ENCODE results near the gene LGR4.
"Not testable (repeated sequence)": the region's sequence is repeated elsewhere in the genome, so short reads cannot be mapped to it uniquely, and the experiment has no call there.

LGR4 gene

DNA sequence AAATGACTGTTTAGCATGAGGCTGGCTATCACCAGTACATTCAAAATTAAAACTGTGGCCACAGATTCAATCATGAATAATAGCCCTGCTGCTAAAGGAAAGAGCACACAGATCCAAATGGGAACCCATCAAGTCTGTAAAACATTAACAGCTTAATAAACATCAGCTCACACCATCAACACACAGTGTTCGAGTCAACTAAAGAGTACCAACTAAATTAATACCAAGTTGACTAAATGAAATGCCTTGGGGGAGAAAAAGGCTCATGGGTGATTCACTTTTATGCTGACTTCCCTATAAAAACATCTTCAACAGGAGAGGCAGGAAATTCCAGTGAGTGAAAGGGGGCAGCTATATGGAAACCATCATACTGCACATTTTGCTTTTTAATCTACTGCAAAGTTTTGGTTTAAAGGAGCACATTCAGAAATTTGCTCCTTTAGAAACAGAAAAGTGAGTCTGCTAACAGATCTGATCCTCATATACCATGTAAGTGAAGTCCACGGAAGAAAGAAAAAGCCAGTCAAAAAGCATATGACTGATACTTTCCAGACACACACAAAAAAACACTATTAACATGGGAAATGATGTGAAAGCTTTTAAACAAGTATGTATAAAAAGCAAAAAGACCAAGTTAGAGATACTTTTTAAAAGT lies 16.3 kb downstream of the LGR4 start:
- no peak for DNase-seq

DNA sequence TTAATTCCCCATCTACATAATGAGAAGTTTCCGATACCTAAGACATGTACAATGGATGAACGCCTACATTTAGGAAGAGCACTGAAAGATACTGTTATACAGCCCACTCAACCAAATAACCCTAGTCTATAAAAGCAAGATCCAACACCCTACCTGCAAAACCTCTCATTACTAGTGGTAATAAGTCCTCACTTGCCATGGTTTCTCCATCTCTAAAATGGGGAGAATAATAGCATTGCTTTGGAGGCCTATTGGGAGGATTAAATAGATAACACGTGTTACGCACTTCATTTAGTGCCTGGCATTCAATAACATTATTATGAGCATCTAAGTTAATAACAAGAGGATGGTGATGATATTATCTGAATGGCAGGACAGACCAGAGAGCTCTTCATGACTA lies 16.9 kb downstream of the LGR4 start:
- DNase-seq, result no peak

DNA sequence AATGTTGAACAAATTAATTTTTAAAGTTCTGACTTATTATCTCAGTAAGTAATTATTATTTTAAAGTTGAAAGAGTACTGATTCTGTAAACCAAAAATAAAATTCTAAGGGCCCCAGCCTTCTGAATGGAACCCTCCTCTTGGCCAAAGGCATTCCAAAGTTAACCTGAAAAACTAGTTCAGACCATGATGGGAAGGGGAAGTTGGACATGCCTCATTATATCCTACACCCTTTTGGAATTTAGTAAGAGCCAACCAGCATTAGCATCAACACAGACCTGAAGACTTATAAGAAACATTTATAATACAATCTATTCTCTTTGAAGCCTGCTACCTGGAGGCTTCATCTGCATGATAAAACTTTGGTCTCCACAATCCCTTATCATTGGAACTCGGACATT lies 18.9 kb downstream of the LGR4 start:
- no peak for DNase-seq

DNA sequence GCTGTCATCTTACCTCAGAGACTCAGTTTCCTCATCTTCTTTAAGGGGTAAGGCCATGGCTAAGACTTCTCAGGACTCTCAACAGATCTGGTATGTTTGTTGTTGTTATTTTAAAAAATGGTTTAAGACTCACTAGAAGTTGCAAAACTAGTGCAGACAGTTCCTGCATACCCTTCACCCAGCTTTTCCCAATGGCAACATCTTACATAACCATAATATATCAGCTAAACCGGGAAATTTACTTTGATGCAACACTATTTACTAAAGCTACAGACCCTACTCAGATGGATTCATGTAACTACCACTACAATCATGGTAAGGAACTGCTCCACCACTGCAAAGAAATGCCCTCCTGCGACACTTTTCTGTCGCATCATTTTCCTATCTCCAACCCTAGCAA lies 20.4 kb downstream of the LGR4 start:
- DNase-seq, result no peak

DNA sequence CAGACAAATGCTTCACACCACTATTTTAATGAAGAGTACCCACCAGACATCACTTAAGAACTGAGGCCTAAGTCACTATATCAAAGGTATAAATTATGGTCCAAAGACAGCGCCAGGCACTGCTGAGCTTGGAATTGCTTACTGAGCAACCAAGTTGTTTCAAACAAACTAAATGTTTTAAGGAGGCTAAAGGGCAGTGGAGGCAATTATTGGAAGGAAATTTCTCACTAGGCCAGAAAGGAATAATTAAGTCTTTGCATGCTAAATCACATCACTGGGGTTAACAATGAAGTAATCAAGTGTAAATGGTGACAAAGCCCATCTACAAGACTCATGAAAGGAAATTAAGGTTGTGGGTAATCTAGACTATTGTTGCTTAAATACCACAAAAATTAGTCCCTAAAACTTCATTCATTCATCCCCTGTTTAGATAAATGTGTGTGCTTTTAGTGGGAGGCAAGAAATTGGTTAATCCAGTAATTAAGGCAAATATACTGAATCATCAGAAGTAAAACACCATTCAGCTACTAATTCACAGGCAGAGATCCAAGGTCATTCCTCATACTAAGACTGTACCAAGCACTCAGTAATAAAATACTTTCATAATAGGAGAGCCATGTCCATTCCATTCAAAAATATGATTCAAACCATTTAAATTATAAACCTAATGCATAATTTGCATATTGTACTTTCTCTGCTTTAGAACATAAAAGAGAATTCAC lies 21.2 kb downstream of the LGR4 start:
- DNase-seq, result no peak

DNA sequence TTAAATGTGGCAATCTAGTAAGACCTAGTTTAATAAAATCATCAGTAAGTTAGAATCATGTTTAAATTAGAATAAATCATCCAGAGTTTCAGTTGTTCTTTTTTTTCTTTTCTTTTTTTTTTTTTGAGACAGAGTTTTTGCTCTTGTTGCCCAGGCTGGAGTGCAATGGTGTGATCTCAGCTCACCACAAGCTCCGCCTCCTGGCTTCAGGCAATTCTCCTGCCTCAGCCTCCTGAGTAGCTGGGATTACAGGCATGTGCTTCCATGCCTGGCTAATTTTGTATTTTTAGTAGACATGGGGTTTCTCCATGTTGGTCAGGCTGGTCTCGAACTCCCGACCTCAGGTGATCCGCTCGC lies 24.4 kb downstream of the LGR4 start:
- not testable (repeated sequence) for DNase-seq

DNA sequence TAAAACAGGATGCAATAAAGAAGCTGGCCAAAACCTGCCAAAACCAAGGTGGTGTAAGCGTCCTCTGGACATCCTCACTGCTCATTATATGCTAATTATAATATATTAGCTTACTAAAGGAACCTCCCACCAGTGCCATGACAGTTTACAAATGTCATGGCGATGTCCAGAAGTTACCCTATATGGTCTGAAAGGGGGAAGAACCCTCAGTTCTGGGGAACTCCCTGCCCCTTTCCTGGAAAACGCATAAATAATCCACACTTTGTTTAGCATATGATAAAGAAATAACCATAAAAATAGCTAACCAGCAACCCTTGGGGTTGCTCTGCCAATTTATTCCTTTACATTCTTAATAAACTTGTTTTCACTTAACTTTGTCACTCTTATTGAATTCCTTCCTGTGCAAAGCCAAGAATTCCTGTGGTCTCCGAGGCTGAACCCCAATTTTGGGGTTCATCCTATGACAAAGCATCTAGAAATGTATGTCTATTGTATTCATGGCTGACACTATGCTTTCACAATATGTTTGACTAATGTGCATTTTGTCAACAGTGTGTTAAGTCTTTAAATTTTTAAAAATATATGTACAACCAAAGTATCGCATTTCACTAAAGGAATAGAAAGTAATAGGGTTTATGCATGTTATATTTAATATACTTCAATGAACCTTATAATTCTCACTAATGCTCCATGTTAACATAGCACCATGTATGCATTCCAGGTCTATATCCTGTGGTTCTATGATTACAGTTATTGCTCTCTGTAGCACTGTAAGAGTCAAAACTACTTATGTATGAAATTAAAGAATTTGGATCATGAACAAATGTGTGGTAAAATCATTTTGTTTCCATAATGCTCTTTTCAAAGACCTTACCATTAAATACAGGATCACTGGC lies 25.1 kb downstream of the LGR4 start:
- no peak for DNase-seq

DNA sequence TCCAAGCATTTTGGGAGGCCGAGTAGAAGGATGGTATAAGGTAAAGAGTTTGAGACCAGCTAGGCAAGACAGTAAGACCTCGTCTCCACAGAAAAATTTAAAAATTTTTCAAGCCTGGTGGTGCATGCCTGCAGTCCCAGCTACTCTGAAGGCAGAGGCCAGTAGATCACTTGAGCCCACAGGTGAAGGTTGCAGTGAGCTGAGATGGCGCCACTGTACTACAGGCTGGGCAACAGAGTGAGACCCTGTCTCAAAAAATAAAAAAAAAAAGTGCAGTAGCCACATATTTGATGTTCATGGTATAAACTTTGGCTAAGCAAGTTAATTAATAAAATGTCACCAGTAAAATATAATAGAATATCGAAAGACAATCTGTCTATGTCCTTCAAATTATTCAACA lies 27.0 kb downstream of the LGR4 start:
- no peak for DNase-seq

DNA sequence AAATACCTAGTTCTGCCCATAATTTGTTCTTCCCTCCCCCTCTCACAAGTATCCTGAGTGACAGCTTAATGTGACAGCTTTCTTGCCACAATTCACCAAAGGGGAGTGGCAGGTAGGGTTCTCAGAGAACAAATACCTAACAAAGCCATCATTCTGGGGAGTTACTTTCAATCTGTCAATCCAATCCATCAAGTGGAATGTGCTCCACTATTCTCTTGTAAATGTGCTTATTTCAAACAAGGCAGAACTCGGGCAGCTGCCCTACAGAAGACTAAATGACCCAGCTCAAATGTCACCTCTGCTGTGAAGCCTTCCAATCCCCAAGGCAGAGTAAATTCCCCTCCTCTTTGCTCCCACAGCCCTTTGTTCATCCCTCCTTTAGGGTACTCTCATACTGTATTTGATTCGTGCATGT lies 27.8 kb downstream of the LGR4 start:
- no peak for DNase-seq

DNA sequence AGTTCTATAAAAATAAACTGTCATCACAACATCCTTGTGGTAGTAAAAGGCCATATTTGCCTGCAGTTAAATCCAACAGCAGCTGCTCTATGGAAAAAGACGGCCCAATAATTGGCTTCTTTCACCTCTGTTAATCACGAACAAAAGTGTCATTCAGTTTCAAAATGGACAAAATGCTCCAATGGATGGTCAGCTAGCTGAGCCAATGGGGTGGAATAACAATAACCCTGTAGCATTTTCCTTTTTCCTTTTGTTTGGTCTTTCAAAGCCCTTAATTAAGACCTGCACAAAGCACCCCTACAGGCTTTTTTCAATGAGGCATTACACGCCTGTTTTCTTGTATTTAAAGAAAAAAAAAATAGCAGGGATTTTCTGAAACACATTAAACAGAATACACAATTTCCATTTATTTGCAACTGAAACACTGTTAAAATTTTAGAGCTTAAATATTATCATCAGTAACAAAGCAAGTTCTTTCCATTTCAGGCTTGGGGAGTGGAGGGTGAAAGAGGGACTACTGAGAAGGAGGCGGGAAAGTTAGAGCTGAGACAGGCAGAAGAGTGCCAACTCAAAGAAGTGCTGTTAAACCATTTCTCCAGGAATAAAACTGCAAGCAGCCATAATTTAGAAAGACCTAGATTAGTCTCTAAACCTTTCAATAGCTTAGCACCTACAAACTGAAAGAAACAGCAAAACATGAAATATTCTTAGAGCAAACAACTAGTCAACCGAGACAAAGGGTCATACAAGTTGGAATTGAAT lies 28.7 kb downstream of the LGR4 start:
- no peak for DNase-seq

DNA sequence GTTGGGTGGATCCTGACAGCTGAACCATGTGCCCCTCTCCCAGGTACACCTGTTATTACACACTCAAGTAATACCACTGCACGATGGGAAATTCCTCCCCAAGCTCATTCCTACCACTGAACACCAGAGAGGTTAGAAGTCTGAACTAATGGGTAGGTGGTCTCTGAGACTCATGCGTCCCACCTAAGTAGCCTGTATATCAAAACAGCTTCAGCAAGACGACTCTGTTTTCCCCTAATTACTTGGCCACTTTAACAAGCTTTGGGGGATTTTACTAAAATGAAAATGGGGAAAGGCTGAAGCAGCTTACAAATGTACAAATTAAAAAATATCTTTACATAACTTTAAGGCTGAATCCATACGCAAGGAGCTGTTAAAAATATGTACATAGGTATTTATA lies 29.4 kb downstream of the LGR4 start:
- no peak for DNase-seq

DNA sequence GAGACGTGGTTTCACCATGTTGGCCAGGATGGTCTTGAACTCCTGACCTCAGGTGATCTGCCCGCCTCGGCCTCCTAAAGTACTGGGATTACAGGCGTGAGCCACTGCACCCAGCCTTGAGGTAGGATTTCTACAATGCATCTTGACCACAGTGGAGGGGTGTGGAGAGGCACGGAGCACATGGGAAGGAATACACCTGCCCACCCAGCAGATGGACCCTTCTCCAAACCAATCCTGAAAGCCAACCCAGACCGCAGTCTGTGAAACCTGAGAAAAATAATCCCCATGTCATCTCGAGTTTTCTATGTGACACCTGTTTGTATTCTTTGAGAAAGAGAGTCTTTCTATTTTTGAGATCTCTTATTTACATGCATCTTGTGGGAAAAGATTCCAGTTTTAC lies 32.5 kb downstream of the LGR4 start:
- no peak for DNase-seq

DNA sequence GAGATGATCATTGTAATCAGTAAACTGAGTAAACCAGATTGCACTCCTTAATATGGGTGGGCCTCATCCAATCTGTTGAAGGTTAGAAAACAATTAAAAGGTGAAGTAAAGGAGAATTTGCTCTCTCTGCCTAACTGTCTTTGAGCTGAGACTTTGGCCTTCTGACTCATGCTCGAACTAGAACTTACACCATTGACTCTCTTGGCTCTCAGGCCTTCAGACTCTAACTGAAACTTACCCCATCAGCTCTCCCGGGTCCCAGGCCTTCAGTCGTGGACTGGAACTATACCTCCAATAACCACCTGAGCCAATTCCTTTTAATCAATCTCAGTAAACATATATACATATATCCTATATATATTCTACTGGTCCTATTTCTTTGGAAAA lies 34.0 kb downstream of the LGR4 start:
- DNase-seq, result no peak

DNA sequence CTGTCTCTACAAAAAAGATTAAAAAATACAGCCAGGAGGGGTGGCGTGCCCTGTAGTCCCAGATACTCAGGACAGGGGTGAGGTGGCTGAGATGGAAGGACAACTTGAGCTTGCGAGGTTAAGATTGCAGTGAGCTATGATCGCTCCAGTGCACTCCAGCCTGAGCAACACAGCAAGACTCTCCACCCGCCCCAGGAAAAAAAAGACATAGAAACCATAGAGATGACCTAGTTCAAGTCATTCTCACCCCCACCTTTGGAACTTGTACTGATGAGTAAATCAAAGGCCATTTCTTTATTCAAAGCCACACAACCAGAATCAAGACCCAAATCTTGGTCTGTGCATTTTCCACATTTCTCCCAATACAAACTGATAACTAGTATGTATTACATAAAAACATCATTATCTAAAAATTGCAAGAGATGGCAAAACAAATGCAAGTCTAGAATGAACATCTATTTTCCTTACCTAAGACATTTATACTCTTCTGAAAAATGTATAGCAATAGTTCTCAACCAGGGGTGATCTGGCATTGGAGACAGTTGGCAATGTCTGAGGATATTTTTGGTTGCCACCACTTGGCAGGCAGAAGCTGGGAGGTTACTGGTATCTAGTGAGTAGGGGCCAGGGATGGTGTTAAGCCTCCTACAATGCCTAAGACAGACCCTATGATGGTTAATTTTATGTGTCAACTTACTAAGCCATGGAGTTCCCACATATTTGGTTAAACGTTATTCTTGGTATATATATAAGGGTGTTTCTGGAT lies 34.6 kb downstream of the LGR4 start:
- no peak for DNase-seq

DNA sequence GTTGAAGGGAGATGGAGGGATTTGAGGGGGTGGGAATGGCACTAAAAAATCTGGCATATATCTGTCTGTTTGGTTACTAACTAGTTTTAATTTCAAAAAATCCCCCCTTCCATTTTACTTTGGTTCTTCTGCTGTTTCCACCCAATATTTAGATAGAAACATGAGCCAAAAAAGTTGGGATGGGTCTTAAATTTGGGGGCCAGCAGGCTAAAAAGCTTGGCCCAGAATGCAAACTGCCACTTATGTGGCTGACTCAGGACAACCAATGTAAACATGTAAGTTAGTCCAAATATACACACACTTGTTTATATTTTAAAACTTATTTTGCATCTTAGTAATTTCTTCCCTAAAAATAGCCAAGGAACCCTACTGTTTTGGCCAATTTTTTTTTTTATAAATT lies 35.7 kb downstream of the LGR4 start:
- no peak for DNase-seq

DNA sequence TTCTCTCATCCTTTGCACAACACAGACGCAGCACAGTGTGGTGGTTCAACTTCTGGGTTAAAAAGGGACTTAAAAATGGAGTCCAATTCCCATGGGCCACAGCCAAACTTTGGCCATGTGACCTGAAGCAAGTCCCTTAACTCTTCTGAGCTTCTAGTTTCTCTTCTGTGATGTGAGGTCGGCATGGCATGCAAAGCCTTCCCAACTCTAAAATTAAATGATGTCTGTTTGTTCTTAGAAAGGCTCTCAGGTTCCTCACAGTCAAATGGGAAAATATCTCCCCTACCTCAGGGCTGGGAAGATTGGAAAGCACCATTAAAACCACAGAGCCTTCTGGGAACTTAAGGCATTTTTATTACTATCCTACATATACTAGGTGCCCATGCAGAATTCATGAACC lies 38.8 kb downstream of the LGR4 start:
- DNase-seq, result no peak

DNA sequence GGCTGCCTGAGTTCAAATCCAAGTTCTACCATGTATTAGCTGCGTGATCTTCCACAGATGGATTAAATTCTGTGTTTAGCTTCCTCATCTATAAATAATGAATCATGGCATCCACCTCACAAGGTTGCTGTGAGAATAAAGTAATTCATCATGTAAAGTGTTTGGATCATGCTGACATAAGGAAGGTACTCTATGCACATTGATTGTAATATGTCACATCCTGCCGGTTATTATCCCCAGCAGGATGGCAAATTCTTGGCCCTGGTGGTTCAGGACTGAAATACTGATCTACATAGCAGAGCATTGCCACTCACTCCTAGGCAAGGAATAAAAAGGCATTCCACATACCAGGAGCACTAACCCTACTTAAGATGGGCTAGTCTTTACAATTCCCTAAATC lies 40.8 kb downstream of the LGR4 start:
- DNase-seq, result no peak

DNA sequence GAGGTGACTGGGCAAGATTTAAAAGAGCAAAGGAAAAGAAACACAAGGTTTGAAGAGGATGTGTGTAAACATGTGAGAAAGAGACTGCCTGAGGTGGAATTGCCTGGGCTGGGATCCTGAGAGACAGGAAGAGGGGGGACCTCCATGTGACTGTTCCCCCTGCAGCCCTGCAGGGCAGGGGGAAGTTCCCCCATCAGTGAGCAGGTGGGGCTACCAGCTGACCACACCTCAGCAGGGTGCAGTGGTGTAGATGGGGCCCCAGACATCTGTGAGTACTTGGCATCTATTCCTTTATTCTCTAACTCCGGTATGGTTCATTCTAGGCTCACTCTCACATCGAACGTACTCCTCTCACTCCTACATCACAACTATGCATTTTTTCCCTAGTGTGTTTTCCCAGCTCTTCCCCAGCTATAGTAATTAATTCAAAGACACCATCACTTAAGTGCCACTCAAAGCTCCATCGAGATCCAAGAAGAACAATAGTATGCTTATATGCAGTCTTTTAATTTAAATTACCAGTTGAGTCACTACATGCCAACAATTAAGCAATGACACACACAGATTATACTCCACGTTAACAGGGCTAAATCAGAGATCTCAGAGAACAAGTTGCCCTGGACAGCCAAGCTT lies 42.7 kb downstream of the LGR4 start:
- peak; percentile 11 for DNase-seq

DNA sequence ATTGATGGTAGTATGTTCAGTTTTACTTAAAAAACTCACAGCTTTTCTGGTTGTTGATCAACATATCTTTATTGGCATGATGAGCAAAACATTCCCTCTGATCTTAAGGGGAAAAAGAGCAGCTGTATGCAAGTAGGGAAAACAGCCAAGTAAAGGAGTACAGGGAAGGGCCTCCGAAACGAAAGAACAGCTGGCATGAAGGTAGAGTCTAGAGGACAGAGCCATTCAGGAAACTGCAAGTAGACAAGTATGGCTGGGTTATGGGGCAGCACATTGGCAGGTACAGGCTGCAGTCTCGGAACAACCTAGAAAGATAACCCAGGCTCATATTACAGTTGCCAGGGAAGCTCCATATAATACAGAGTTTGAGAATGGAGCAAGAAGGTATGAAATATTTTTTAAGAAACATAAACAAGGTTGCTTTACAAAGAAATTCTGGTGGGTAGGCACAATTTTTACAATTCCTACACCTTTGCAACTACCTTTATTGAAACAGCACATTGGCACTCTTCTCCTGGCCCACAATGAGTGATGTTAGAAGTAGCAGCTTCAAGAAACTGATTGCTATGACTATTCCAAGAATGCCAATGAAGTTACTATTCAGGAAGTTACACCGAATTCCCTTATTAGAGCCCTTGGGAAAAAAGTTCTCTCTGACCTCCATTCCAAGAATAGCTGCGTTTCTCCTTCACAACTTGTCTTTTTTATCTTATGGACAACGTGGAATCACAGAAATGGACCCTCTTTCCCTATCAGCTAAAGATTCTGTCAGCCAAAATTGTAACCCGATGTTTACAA lies 45.2 kb downstream of the LGR4 start:
- no peak for DNase-seq

DNA sequence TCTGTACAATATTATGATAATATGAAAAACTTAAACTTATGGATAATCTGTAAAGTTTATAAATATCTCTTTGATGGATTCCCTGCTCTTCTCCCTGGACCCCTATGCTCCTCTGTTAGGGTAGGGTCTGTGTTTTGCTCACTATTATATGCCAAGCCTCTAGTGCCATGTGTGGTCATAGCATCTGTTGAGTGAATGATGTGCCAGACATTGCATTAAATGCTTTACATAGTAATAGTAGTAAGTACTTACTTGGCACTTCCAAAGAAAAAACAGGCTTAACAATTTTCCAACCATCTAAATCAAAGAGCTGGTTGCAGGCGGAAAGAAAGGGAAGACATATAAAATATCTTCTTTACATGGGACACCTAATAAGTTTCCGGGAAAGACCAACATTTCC lies 46.8 kb downstream of the LGR4 start:
- DNase-seq, result no peak

DNA sequence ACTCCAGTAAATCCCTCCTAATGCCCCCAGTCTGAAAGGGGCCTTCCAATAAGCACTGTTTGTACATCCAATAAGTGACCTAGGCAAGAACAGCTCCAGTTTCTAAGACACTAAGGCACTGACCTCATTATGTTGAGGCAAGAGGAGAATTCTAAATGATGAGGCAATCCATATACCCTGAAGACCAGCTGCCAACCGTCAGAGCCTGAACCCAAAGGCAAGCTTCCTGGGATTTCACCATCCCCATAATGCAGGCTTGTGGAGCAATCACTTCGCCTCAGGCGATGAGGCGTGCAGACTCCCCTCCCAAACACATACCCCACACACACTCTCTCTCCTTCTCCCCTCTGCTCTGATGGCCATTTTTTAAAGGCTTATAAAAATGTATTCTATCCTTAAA lies 49.5 kb downstream of the LGR4 start:
- DNase-seq, result peak; percentile 67

Data from T1000 (cell line).